Spleen (tissue), 11 donors: ENCODE measurements around the gene SSUH2. TPM values are rescaled to one million over a fixed set of nuclear protein-coding genes. Genes with fewer than 3 reads are reported as not detected.

Experiments
- DNase-seq: peaks from one replicate; pipeline ENCODE4 v3.0.0-alpha.2; 2020
- H3K27ac ChIP-seq, 8 donors: fragments of 200-600 bp; sonication (generic) in 7 of 8; 1 replicate in 4 of 8; 2 replicates in 4 of 8; pipeline versions ENCODE4 v1.5.0 to v1.8.0; 2016 to 2021; ENCODE audit warnings: inconsistent platforms in 4 of 8, mild to moderate bottlenecking in 4 of 8, moderate library complexity in 1 of 8
- H3K27me3 ChIP-seq, 7 donors: fragments of 200-600 bp; sonication (generic) in 6 of 7; replicated peaks in 1 of 7; 1 replicate in 4 of 7; 2 replicates in 3 of 7; pipeline versions ENCODE4 v1.5.0 to v1.8.0; 2016 to 2021; ENCODE audit warnings: inconsistent platforms in 3 of 7, mild to moderate bottlenecking in 1 of 7
- H3K36me3 ChIP-seq, 6 donors: fragments of 200-600 bp; sonication (generic) in 5 of 6; 1 replicate in 4 of 6; 2 replicates in 2 of 6; pipeline versions ENCODE4 v1.5.0 to v1.8.0; 2016 to 2021; ENCODE audit warnings: inconsistent platforms in 2 of 6
- H3K4me1 ChIP-seq, 6 donors: fragments of 200-600 bp; sonication (generic) in 5 of 6; 1 replicate in 3 of 6; 2 replicates in 3 of 6; pipeline versions ENCODE4 v1.5.0 to v1.8.0; 2016 to 2021; ENCODE audit warnings: inconsistent platforms in 3 of 6
- H3K4me3 ChIP-seq, 8 donors: fragments of 200-600 bp; sonication (generic) in 7 of 8; 1 replicate in 4 of 8; 2 replicates in 4 of 8; pipeline versions ENCODE4 v1.5.0 to v1.8.0; 2016 to 2021; ENCODE audit warnings: inconsistent platforms in 4 of 8, mild to moderate bottlenecking in 4 of 8, moderate library complexity in 2 of 8
- H3K9me3 ChIP-seq, 8 donors: fragments of 200-600 bp; sonication (generic) in 7 of 8; 1 replicate in 4 of 8; 2 replicates in 4 of 8; pipeline versions ENCODE4 v1.5.0 to v1.8.0; 2016 to 2021; ENCODE audit warnings: inconsistent platforms in 4 of 8
- POLR2A ChIP-seq, 3 donors: fragments of 450-650 bp; IDR thresholded peaks; one replicate each; pipeline ENCODE4 v1.5.1; 2017; ENCODE audit warnings: antibody characterized with exemption in 3 of 3, mild to moderate bottlenecking in 1 of 3
- POLR2AphosphoS5 ChIP-seq, 3 donors: sonication (generic); formaldehyde crosslinking; IDR thresholded peaks; one replicate each; pipeline ENCODE4 v1.5.1; 2017; ENCODE audit warnings: antibody characterized with exemption in 3 of 3
- WGBS, 5 donors: extraction: QIAGEN DNeasy Blood & Tissue Kit in 3 of 5; methylation state at CpG; one replicate each; pipeline versions ENCODE4 v1.1.5 to v1.1.7; 2013 to 2018; 5-methylcytosine and 5-hydroxymethylcytosine counted together
- intact Hi-C: fragments of 100-400 bp; cut with DNase I; formaldehyde crosslinking; loops from one replicate; pipeline ENCODE4 v1.15.0; 2023; ENCODE audit warnings: low total_unique reads
- polyA plus RNA-seq, 3 donors: library from polyadenylated mRNA; stranded (reverse); fragments of 200-250 nt; gene quantifications; one replicate each; pipeline ENCODE4 v1.2.1, GENCODE V29; 2013
- total RNA-seq, 7 donors: library from RNA; depleted of rRNA in 3 of 7; stranded (reverse); fragments of >200 nt in 3 of 7; fragmentation: NEBNext Ultra II Directional in 4 of 7; extraction: Animal tissue kit (Norgen Biotek cat#: 25700) in 4 of 7; gene quantifications; one replicate each; pipeline versions ENCODE4 v1.1.0 to v1.2.1, GENCODE V29; 2016 to 2021
- TF ChIP-seq, protein P1 (sequence below), 11 experiments: fragments of 200-600 bp in 7 of 11; fragments of 450-650 bp in 4 of 11; sonication (generic) in 4 of 11; IDR thresholded peaks in 8 of 11; conservative IDR thresholded peaks in 3 of 11; 1 replicate in 7 of 11; 2 replicates in 4 of 11; pipeline versions ENCODE4 v1.4.0 to v1.8.0; 2016 to 2021; ENCODE audit warnings: antibody characterized with exemption in 11 of 11, inconsistent platforms in 4 of 11, mild to moderate bottlenecking in 1 of 11
- donor health status: healthy with polysubstance abuse.
- donor health status: DM: no; HTN: no; CAD: no; lungs with moderate emphysema.
- donor health status: DM: no; HTN: no; CAD: no.
- donor health status: Bipolar disorder and iron deficiency.
- donor health status: healthy.
- donor health status: DM: no; HTN: no; CAD: no.
- donor health status: DM: yes; HTN: yes; CAD: no.

SSUH2 gene
- total and polyA plus RNA-seq, 10 donors, result 0.94 to 4.5 (median 1.7) TPM

- Histone ChIP-seq H3K4me1 (no peaks in the 10 kb centered on the region), H3K4me3 (no peak overlapping the region), H3K9me3 (peaks cover 0 to 3% (median 0%) of the 10 kb centered on the region in 8 donors), H3K36me3 (no peaks in the 10 kb centered on the region), H3K27me3 (peaks cover 0 to 14% (median 0%) of the 10 kb centered on the region in 7 donors), H3K27ac (no peak overlapping the region)
- 78 to 87% (median 80%) methylated on average over 6 to 7 of the region's 7 CpGs for WGBS, 5 donors
- TF ChIP-seq POLR2AphosphoS5 (IDR thresholded peaks at IDR 0.05), result no peak
- TF ChIP-seq, protein P1, sequence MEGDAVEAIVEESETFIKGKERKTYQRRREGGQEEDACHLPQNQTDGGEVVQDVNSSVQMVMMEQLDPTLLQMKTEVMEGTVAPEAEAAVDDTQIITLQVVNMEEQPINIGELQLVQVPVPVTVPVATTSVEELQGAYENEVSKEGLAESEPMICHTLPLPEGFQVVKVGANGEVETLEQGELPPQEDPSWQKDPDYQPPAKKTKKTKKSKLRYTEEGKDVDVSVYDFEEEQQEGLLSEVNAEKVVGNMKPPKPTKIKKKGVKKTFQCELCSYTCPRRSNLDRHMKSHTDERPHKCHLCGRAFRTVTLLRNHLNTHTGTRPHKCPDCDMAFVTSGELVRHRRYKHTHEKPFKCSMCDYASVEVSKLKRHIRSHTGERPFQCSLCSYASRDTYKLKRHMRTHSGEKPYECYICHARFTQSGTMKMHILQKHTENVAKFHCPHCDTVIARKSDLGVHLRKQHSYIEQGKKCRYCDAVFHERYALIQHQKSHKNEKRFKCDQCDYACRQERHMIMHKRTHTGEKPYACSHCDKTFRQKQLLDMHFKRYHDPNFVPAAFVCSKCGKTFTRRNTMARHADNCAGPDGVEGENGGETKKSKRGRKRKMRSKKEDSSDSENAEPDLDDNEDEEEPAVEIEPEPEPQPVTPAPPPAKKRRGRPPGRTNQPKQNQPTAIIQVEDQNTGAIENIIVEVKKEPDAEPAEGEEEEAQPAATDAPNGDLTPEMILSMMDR (IDR thresholded peaks at IDR 0.05 in 8 of 11, conservative IDR thresholded peaks at IDR 0.05 in 3 of 11), result no peak
- TF ChIP-seq POLR2A (IDR thresholded peaks at IDR 0.05), result no peak
- DNase-seq, result peak; percentile 58
- intact Hi-C loops, result no loop called here
These were observed 3.1 kb downstream of the SSUH2 start for GRCh38 chr3:8641472-8641871.

GRCh38 chr3:8640223-8640622 lies 4.4 kb downstream of the SSUH2 start:
- DNase-seq, result no peak
- no peak overlapping the region for H3K4me3 ChIP-seq
- peaks cover 0 to 8% (median 0%) of the 10 kb centered on the region in 8 donors for H3K9me3 ChIP-seq
- TF ChIP-seq POLR2AphosphoS5 (IDR thresholded peaks at IDR 0.05), result no peak
- TF ChIP-seq POLR2A (IDR thresholded peaks at IDR 0.05), result no peak
- TF ChIP-seq, protein P1 (IDR thresholded peaks at IDR 0.05 in 8 of 11, conservative IDR thresholded peaks at IDR 0.05 in 3 of 11), result no peak
- H3K27me3 ChIP-seq, result peaks cover 0 to 9% (median 0%) of the 10 kb centered on the region in 7 donors
- no peaks in the 10 kb centered on the region for H3K36me3 ChIP-seq
- WGBS, 5 donors, result 87 to 94% (median 91%) methylated on average over 1 of the region's 1 CpG
- H3K27ac ChIP-seq, result no peak overlapping the region
- intact Hi-C loops, result no loop called here
- H3K4me1 ChIP-seq, result no peaks in the 10 kb centered on the region

GRCh38 chr3:8639659-8640000 lies 5.0 kb downstream of the SSUH2 start:
- no peak for TF ChIP-seq POLR2AphosphoS5 (IDR thresholded peaks at IDR 0.05)
- TF ChIP-seq POLR2A (IDR thresholded peaks at IDR 0.05), result no peak
- TF ChIP-seq, protein P1 (IDR thresholded peaks at IDR 0.05 in 8 of 11, conservative IDR thresholded peaks at IDR 0.05 in 3 of 11), result no peak
- WGBS, 5 donors, result 84 to 90% (median 85%) methylated on average over 7 of the region's 7 CpGs
- DNase-seq, result no peak
- peaks cover 0 to 5% (median 0%) of the 10 kb centered on the region in 7 donors for H3K27me3 ChIP-seq
- H3K4me3 ChIP-seq, result no peak overlapping the region
- H3K36me3 ChIP-seq, result no peaks in the 10 kb centered on the region
- intact Hi-C loops, result no loop called here
- H3K9me3 ChIP-seq, result peaks cover 0 to 8% (median 0%) of the 10 kb centered on the region in 8 donors
- no peaks in the 10 kb centered on the region for H3K4me1 ChIP-seq
- H3K27ac ChIP-seq, result no peak overlapping the region

DNA sequence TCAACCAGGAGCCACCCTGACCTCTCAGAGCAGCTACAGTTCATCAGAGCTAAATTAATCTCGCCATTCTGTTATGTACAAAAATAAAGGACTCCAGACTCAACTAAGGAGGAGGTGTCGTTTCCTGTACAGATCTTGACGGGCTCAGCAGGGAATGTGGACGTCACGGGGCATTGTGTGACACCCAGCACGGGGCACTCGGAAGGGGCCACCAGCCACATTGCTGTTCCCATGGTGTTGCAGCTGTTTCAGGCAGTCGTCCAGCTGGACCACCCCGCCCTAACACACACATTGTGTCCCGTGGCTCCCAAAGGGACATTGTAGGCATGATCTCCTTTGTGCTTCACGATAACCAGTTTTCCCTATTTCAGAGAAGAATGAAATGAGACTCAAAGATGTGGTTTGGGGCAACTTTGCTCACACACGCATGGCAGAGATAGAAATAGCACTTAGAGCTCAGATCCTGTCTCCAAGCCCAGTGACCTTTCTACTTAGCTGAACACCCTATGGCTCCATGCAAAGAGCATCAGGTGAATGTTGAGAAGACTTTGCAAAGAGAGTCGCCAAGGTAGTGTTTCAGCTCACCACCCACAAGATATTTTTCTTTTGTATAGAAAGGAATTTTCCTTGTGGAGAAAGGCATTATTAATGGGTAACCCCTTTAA lies 5.5 kb downstream of the SSUH2 start:
- no peaks in the 10 kb centered on the region for H3K36me3 ChIP-seq
- H3K27ac ChIP-seq, result no peak overlapping the region
- H3K27me3 ChIP-seq, result peaks cover 0 to 5% (median 0%) of the 10 kb centered on the region in 7 donors
- TF ChIP-seq POLR2A (IDR thresholded peaks at IDR 0.05), result no peak
- TF ChIP-seq, protein P1 (IDR thresholded peaks at IDR 0.05 in 8 of 11, conservative IDR thresholded peaks at IDR 0.05 in 3 of 11), result no peak
- TF ChIP-seq POLR2AphosphoS5 (IDR thresholded peaks at IDR 0.05), result no peak
- intact Hi-C loops, result no loop called here
- DNase-seq, result peak; percentile 43
- WGBS, 5 donors, result 66 to 84% (median 75%) methylated on average over 11 to 13 of the region's 13 CpGs
- H3K4me3 ChIP-seq, result no peak overlapping the region
- peaks cover 0 to 8% (median 0%) of the 10 kb centered on the region in 8 donors for H3K9me3 ChIP-seq
- H3K4me1 ChIP-seq, result no peaks in the 10 kb centered on the region
